ENCODE data around the gene ACBD3.

DNA sequence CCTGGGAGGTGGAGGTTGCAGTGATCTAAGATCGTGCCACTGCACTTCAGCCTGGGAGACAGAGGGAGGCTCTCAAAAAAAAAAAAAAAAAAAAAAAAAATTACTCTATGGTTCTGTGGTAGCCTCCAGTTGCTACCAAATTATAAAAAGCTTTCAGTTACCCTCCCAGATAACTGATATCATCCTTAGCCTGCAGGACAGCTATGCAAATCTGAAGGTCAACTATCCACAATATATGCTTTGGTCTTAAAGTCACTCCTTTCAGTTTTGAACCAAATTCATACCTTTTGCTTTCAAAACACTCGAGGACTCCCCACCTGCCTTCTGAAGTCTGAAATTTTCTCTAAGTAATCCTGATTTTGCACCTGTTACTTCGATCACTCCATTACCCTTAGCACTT, 40.1 kb upstream of the ACBD3 start:
- TF ChIP-seq, protein P1, sequence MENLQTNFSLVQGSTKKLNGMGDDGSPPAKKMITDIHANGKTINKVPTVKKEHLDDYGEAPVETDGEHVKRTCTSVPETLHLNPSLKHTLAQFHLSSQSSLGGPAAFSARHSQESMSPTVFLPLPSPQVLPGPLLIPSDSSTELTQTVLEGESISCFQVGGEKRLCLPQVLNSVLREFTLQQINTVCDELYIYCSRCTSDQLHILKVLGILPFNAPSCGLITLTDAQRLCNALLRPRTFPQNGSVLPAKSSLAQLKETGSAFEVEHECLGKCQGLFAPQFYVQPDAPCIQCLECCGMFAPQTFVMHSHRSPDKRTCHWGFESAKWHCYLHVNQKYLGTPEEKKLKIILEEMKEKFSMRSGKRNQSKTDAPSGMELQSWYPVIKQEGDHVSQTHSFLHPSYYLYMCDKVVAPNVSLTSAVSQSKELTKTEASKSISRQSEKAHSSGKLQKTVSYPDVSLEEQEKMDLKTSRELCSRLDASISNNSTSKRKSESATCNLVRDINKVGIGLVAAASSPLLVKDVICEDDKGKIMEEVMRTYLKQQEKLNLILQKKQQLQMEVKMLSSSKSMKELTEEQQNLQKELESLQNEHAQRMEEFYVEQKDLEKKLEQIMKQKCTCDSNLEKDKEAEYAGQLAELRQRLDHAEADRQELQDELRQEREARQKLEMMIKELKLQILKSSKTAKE (IDR thresholded peaks at IDR 0.05; ENCODE audit: low read depth, poor library complexity, severe bottlenecking) = no peak
- TF ChIP-seq BHLHE40 (IDR thresholded peaks at IDR 0.05; ENCODE audit: borderline replicate concordance in 1 of 2, low read depth in 2 of 2, low read length in 1 of 2) (no peak), HDAC2 (IDR thresholded peaks at IDR 0.05) (no peak), POLR2A (IDR thresholded peaks at IDR 0.05; ENCODE audit: low read depth, low read length) (no peak), SUZ12 (IDR thresholded peaks at IDR 0.05; ENCODE audit: unreplicated experiment) (no peak), SIN3A (IDR thresholded peaks at IDR 0.05; ENCODE audit: low read depth, low read length) (no peak), RBBP5 (conservative IDR thresholded peaks at IDR 0.05) (no peak), EZH2 (IDR thresholded peaks at IDR 0.05; ENCODE audit: borderline replicate concordance, control insufficient read depth, low read depth, low read length) (no peak), MXI1 (IDR thresholded peaks at IDR 0.05; ENCODE audit: low read depth, low read length) (no peak), POLR2AphosphoS5 (IDR thresholded peaks at IDR 0.05; ENCODE audit: low read length) (no peak)
- TF ChIP-seq, protein P2, sequence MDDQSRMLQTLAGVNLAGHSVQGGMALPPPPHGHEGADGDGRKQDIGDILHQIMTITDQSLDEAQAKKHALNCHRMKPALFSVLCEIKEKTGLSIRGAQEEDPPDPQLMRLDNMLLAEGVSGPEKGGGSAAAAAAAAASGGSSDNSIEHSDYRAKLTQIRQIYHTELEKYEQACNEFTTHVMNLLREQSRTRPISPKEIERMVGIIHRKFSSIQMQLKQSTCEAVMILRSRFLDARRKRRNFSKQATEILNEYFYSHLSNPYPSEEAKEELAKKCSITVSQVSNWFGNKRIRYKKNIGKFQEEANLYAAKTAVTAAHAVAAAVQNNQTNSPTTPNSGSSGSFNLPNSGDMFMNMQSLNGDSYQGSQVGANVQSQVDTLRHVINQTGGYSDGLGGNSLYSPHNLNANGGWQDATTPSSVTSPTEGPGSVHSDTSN (IDR thresholded peaks at IDR 0.05; ENCODE audit: insufficient replicate concordance, low read depth, low read length) = no peak
- TF ChIP-seq, protein P3, sequence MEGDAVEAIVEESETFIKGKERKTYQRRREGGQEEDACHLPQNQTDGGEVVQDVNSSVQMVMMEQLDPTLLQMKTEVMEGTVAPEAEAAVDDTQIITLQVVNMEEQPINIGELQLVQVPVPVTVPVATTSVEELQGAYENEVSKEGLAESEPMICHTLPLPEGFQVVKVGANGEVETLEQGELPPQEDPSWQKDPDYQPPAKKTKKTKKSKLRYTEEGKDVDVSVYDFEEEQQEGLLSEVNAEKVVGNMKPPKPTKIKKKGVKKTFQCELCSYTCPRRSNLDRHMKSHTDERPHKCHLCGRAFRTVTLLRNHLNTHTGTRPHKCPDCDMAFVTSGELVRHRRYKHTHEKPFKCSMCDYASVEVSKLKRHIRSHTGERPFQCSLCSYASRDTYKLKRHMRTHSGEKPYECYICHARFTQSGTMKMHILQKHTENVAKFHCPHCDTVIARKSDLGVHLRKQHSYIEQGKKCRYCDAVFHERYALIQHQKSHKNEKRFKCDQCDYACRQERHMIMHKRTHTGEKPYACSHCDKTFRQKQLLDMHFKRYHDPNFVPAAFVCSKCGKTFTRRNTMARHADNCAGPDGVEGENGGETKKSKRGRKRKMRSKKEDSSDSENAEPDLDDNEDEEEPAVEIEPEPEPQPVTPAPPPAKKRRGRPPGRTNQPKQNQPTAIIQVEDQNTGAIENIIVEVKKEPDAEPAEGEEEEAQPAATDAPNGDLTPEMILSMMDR (IDR thresholded peaks at IDR 0.05 in 2 of 3, conservative IDR thresholded peaks at IDR 0.05 in 1 of 3; ENCODE audit: control insufficient read depth in 2 of 3, extremely low read depth in 1 of 3, insufficient read depth in 1 of 3, low read depth in 3 of 3, low read length in 3 of 3) = no peak
- TF ChIP-seq, protein P4, sequence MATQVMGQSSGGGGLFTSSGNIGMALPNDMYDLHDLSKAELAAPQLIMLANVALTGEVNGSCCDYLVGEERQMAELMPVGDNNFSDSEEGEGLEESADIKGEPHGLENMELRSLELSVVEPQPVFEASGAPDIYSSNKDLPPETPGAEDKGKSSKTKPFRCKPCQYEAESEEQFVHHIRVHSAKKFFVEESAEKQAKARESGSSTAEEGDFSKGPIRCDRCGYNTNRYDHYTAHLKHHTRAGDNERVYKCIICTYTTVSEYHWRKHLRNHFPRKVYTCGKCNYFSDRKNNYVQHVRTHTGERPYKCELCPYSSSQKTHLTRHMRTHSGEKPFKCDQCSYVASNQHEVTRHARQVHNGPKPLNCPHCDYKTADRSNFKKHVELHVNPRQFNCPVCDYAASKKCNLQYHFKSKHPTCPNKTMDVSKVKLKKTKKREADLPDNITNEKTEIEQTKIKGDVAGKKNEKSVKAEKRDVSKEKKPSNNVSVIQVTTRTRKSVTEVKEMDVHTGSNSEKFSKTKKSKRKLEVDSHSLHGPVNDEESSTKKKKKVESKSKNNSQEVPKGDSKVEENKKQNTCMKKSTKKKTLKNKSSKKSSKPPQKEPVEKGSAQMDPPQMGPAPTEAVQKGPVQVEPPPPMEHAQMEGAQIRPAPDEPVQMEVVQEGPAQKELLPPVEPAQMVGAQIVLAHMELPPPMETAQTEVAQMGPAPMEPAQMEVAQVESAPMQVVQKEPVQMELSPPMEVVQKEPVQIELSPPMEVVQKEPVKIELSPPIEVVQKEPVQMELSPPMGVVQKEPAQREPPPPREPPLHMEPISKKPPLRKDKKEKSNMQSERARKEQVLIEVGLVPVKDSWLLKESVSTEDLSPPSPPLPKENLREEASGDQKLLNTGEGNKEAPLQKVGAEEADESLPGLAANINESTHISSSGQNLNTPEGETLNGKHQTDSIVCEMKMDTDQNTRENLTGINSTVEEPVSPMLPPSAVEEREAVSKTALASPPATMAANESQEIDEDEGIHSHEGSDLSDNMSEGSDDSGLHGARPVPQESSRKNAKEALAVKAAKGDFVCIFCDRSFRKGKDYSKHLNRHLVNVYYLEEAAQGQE (IDR thresholded peaks at IDR 0.05; ENCODE audit: low read depth, low read length) = no peak

All from GM12878 (cell line).